GM12872 (cell line): Measurements from ENCODE around the gene CLDN22.

Source experiments
- CTCF ChIP-seq: IDR thresholded peaks from 3 replicates; pipeline ENCODE4 v1.5.1; 2011; ENCODE audit warnings: low read depth, mild to moderate bottlenecking, low read length, moderate library complexity; ENCODE audit not compliant: insufficient read depth

Gene CLDN22

GRCh38 chr4:183320211-183321059 is at the start of gene CLDN22:
Gene CLDN22 (minus strand): TSS chr4:183320276. CDS start chr4:183320218, 58 bp downstream.
- no peak for TF ChIP-seq CTCF

- TF ChIP-seq CTCF = no peak
Observed at GRCh38 chr4:183369073-183369472, 49.0 kb upstream of the CLDN22 start.

GRCh38 chr4:183366206-183366835 is 46.2 kb upstream of the CLDN22 start:
- no peak for TF ChIP-seq CTCF

- no peak for TF ChIP-seq CTCF
Observed at GRCh38 chr4:183364025-183364424, 43.9 kb upstream of the CLDN22 start.

GRCh38 chr4:183362916-183363542 is 43.0 kb upstream of the CLDN22 start:
- TF ChIP-seq CTCF = no peak

GRCh38 chr4:183362036-183362435 is 42.0 kb upstream of the CLDN22 start:
- TF ChIP-seq CTCF = no peak

GRCh38 chr4:183360161-183360919 is 40.3 kb upstream of the CLDN22 start:
- TF ChIP-seq CTCF = no peak
